Measurements from ENCODE around the gene NPPB. TPM values are rescaled to one million over a fixed set of nuclear protein-coding genes. Genes with fewer than 3 reads are reported as not detected.

NPPB gene
- total RNA-seq, 1 donor, result not detected

DNA sequence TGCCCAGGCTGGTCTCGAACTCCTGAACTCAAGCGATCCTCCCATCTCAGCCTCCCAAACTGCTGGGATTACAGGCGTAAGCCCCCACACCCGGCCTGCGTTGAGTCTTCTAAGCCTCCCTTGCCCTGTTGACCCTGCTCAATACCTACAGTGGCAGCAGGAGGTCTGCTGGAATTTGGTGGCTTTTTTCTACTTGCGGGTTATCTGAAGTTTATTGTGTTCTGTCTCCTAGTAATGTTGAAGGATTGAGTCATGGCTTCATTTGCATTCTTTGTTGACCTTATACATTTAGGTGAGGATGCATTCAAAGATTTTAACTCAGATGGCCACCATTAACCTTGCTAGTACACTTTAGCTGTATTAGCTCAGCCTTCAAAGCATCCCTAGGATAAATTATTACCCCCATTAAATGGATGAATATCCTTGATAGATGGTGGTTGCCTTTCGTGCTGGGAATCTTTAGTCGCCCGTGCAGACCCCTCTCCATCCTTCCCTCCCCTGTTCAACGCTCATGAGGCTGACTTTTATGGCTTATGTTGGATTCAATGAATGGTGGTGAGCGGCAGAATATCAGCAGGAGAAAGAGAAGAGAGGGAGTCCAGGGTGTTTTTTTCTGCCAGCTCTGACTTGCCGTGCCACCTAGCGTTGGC, 9.7 kb upstream of the NPPB start:
- no peak overlapping the region for H3K4me3 ChIP-seq (ENCODE audit: low read depth, low read length)
- TF ChIP-seq CTCF (IDR thresholded peaks at IDR 0.05; ENCODE audit: insufficient read depth, low read length), result no peak
- DNase-seq (ENCODE audit: low read depth), result no peak

- no peak overlapping the region for H3K4me3 ChIP-seq (ENCODE audit: low read depth, low read length)
- no peak for DNase-seq (ENCODE audit: low read depth)
- TF ChIP-seq CTCF (IDR thresholded peaks at IDR 0.05; ENCODE audit: insufficient read depth, low read length), result no peak
These were observed 4.1 kb upstream of the NPPB start for GRCh38 chr1:11862890-11863289.

DNA sequence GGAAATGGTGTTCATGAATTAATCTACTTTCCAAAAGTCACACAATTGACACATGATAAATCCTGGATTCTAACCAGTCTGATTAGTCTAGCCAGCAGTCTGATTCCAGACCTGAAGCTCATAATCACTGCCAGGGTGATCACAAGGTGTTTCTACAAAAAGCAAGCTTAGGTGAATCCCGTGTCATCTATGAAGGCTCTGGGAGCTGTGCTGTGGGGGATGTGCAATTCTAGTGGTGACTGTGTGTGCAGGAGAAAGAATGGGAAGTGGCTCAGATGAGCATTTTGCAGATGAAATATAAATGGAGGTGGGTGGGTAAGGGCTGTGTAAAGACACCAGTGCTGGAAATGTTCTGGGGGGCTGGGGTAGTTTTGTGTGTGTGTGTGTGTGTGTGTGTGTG, 1.8 kb upstream of the NPPB start:
- DNase-seq (ENCODE audit: low read depth), result no peak
- TF ChIP-seq CTCF (IDR thresholded peaks at IDR 0.05; ENCODE audit: insufficient read depth, low read length), result no peak
- H3K4me3 ChIP-seq (ENCODE audit: low read depth, low read length), result no peak overlapping the region

DNA sequence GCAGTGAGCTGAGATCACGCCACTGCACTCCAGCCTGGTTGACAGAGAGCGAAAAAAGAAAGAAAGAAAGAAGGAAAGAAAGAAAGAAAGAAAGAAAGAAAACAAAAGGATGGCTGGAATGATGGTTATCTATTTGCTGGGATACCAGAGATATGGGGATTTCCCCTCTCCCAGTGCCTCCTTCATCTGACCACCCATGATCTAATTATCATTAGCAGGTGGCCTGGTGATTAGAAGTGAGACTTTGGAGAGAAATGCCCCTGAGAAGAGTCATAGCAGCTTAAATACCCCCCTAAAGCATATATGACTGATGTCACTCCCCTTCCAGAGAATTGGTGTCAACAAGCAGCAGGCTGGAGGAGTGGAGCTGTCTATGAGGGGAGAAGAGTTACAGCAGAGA, 1.3 kb upstream of the NPPB start:
- no peak overlapping the region for H3K4me3 ChIP-seq (ENCODE audit: low read depth, low read length)
- no peak for TF ChIP-seq CTCF (IDR thresholded peaks at IDR 0.05; ENCODE audit: insufficient read depth, low read length)
- DNase-seq (ENCODE audit: low read depth), result no peak

- DNase-seq (ENCODE audit: low read depth), result peak; percentile 62
- no peak overlapping the region for H3K4me3 ChIP-seq (ENCODE audit: low read depth, low read length)
- TF ChIP-seq CTCF (IDR thresholded peaks at IDR 0.05; ENCODE audit: insufficient read depth, low read length), result peak; percentile 58
These were observed 475 bp upstream of the NPPB start for GRCh38 chr1:11858968-11859871.

- H3K4me3 ChIP-seq (ENCODE audit: low read depth, low read length), result no peak overlapping the region
- DNase-seq (ENCODE audit: low read depth), result no peak
- no peak for TF ChIP-seq CTCF (IDR thresholded peaks at IDR 0.05; ENCODE audit: insufficient read depth, low read length)
These were observed 587 bp downstream of the NPPB start for GRCh38 chr1:11858158-11858557.

Measured in fibroblast of the aortic adventitia (primary cell).